Ovary (tissue), 9 donors: ENCODE data around the gene TMEM213. TPM values are rescaled to one million over a fixed set of nuclear protein-coding genes. Genes with fewer than 3 reads are reported as not detected.

ENCODE experiments used
- DNase-seq, 5 donors: peaks; one replicate each; pipeline ENCODE4 v3.0.0-alpha.2; 2019 to 2020
- H3K27ac ChIP-seq, 2 donors: fragments of 200-600 bp; one replicate each; pipeline versions ENCODE4 v1.5.1 to v1.8.0; 2019 to 2022
- H3K27me3 ChIP-seq: fragments of 200-600 bp; one replicate; pipeline ENCODE4 v1.8.0; 2022
- H3K36me3 ChIP-seq: fragments of 200-600 bp; sonication (generic); one replicate; pipeline ENCODE4 v1.5.1; 2019
- H3K4me1 ChIP-seq: one replicate; pipeline ENCODE4 v1.8.1; 2013; ENCODE audit warnings: mild to moderate bottlenecking, moderate library complexity; ENCODE audit not compliant: insufficient read depth
- H3K4me3 ChIP-seq: fragments of 200-600 bp; sonication (generic); one replicate; pipeline ENCODE4 v1.5.1; 2017
- H3K9me3 ChIP-seq, 2 donors: fragments of 200-600 bp in 1 of 2; sonication (generic) in 1 of 2; one replicate each; pipeline versions ENCODE4 v1.5.1 to v1.8.1; 2013 to 2019; ENCODE audit warnings: mild to moderate bottlenecking in 1 of 2, moderate library complexity in 1 of 2
- CTCF ChIP-seq, 3 donors: fragments of 450-650 bp in 2 of 3; fragments of 200-600 bp in 1 of 3; IDR thresholded peaks; one replicate each; pipeline versions ENCODE4 v1.5.1 to v1.8.0; 2016 to 2022; ENCODE audit warnings: antibody characterized with exemption in 3 of 3, mild to moderate bottlenecking in 1 of 3
- EP300 ChIP-seq: sonication (generic); formaldehyde crosslinking; IDR thresholded peaks from one replicate; pipeline ENCODE4 v1.6.1; 2017; ENCODE audit warnings: antibody characterized with exemption
- POLR2A ChIP-seq: fragments of 450-650 bp; IDR thresholded peaks from one replicate; pipeline ENCODE4 v1.6.1; 2017; ENCODE audit warnings: antibody characterized with exemption, mild to moderate bottlenecking, moderate library complexity
- WGBS, 3 donors: extraction: QIAGEN DNeasy Blood & Tissue Kit in 1 of 3; methylation state at CpG; one replicate each; pipeline versions ENCODE4 v1.1.5 to v1.1.7; 2013 to 2017; 5-methylcytosine and 5-hydroxymethylcytosine counted together
- intact Hi-C, 4 donors: fragments of 100-400 bp; cut with DNase I; formaldehyde crosslinking; loops; one replicate each; pipeline versions ENCODE4 v1.11.0 to v1.15.1; 2022 to 2023
- polyA plus RNA-seq, 2 donors: library from polyadenylated mRNA; stranded (reverse); fragments of 200-250 nt in 1 of 2; fragments of 350-450 nt in 1 of 2; fragmentation: Illumina TruSeq in 1 of 2; extraction: RNeasy Lipid Tissue Mini Kit (QIAGEN cat#74804) in 1 of 2; gene quantifications; one replicate each; pipeline ENCODE4 v1.2.3, GENCODE V29; 2013 to 2014
- total RNA-seq, 7 donors: library from RNA; depleted of rRNA in 2 of 7; stranded (reverse); fragments of >200 nt in 2 of 7; fragmentation: NEBNext Ultra II Directional in 3 of 7; extraction: Animal tissue kit (Norgen Biotek cat#: 25700) in 3 of 7; gene quantifications; one replicate each; pipeline versions ENCODE4 v1.1.0 to v1.2.4, GENCODE V29; 2016 to 2023
- donor health status: DM: no; HTN: no; CAD: no; lungs with moderate emphysema.
- donor health status: DM: no; HTN: no; CAD: no.
- donor health status: Bipolar disorder and iron deficiency.
- donor health status: DM: yes; HTN: yes; CAD: no.
- donor health status: DM: no; HTN: no; CAD: no.
- donor health status: DM: yes; HTN: yes; CAD: no.

TMEM213 gene
- total and polyA plus RNA-seq, 9 donors = not detected

DNA sequence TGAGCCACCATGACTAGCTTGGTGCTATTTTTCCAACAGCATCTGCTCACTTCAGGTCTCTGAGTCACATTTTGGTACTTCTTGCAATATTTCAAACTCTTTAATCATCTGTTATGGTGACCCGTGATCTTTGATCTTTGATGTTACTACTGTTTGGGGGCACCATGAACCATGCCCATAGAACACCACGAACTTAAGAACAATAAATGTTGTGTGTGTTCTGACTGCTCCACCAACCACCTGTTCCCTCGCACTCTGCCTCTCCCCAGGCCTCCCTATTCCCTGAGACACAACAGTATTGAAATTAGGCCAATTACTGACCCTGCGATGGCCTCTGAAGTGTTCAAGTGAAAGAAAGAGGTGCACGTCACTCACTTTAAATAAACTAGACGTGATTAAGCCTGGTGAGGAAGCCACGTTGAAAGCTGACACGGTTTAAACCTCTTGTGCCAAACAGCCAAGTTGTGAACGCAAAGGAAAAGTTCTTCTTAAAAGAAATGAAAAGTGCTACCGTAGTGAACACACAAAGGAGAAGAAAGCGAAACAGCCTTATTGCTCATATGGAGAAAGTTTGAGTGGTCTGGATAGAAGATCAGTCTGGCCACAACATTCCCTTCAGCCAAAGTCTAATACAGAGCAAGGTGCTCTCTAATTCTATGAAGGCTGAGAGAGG lies 27.4 kb downstream of the TMEM213 start:
- no peak overlapping the region for H3K4me3 ChIP-seq
- no peaks in the 10 kb centered on the region for H3K27me3 ChIP-seq
- no peaks in the 10 kb centered on the region for H3K36me3 ChIP-seq
- H3K9me3 ChIP-seq = no peaks in the 10 kb centered on the region
- H3K27ac ChIP-seq = no peak overlapping the region
- H3K4me1 ChIP-seq = no peaks in the 10 kb centered on the region
- intact Hi-C loops = no loop called here
- TF ChIP-seq EP300 = no peak
- TF ChIP-seq POLR2A = no peak
- TF ChIP-seq CTCF (IDR thresholded peaks at IDR 0.05) = no peak
- 87 to 88% (median 87%) methylated on average over 11 of the region's 11 CpGs for WGBS, 3 donors
- no peak for DNase-seq

DNA sequence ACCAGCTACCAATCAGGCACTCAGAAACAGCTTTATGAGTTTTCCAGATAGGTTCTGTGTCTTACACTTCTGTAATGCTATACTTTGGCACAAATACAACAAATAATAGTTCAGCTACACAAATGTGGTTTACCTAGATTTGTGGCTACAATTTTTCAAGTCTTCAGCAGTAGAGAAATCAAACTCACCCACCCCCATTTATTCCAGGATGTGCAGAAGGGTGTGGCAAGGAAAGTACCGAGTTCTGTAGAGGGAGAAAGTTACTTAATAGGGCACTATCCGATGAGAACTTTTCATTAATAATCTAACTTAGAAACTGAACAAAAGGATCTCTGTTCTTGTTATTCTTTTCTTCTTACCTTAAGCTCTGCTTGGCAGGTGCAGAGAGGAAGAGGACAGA lies 30.5 kb downstream of the TMEM213 start:
- Histone ChIP-seq H3K36me3 (no peaks in the 10 kb centered on the region), H3K27ac (no peak overlapping the region), H3K27me3 (no peaks in the 10 kb centered on the region), H3K9me3 (no peaks in the 10 kb centered on the region), H3K4me1 (no peaks in the 10 kb centered on the region), H3K4me3 (no peak overlapping the region)
- TF ChIP-seq POLR2A = no peak
- no peak for TF ChIP-seq EP300
- no peak for TF ChIP-seq CTCF (IDR thresholded peaks at IDR 0.05)
- 74 to 83% (median 78%) methylated on average over 2 of the region's 2 CpGs for WGBS, 3 donors
- DNase-seq = no peak
- intact Hi-C loops = no loop called here

DNA sequence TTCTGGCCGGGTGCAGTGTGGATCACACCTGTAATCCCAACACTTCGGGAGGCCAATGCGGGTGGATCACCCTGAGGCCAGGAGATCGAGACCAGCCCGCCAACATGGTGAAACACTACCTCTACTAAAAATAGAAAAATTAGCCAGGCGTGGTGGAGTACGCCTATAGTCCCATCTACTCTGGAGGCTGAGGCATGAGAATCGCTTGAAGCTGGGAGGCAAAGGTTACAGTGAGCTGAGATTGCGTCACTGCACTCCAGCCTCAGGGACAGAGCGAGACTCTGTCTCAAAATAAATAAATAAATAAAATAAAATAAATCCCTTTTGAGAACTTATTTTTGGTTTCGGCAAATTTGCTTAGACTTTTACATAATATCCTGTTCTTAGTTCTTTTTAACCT lies 31.5 kb downstream of the TMEM213 start:
- Histone ChIP-seq H3K9me3 (no peaks in the 10 kb centered on the region), H3K4me1 (no peaks in the 10 kb centered on the region), H3K27ac (no peak overlapping the region), H3K36me3 (no peaks in the 10 kb centered on the region), H3K4me3 (no peak overlapping the region), H3K27me3 (no peaks in the 10 kb centered on the region)
- intact Hi-C loops = no loop called here
- WGBS, 3 donors = 87 to 95% (median 90%) methylated on average over 11 of the region's 11 CpGs
- DNase-seq = no peak
- TF ChIP-seq EP300 (no peak), POLR2A (no peak), CTCF (IDR thresholded peaks at IDR 0.05) (no peak)

DNA sequence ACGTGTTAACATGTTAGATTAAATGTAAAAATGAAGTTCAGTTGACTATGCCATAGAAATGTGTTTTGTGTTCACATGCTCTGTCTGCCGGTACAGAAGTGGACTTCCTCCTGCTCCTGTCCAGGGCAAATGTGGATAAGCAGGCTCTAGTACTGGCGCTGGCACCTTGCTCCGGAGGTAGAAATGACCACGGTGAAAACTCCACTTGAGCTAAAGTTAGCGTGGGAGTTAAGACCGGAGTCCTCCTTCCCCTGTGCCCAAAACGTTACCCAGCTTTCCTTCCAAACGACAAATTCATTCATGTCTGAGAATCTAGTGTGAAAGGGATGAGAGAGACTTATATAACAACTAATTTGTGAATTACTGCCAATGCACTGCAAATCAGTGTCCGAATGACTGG lies 35.2 kb downstream of the TMEM213 start:
- Histone ChIP-seq H3K4me1 (no peaks in the 10 kb centered on the region), H3K4me3 (no peak overlapping the region), H3K27ac (no peak overlapping the region), H3K27me3 (no peaks in the 10 kb centered on the region), H3K9me3 (no peaks in the 10 kb centered on the region), H3K36me3 (no peaks in the 10 kb centered on the region)
- WGBS, 3 donors = 87 to 91% (median 90%) methylated on average over 10 of the region's 10 CpGs
- no peak for DNase-seq
- no peak for TF ChIP-seq POLR2A
- no peak for TF ChIP-seq CTCF (IDR thresholded peaks at IDR 0.05)
- no peak for TF ChIP-seq EP300
- intact Hi-C loops = no loop called here
